HPDE6-E6E7 (cell line): ENCODE results near the gene NUP88.
"Not testable (repeated sequence)": the region's sequence is repeated elsewhere in the genome, so short reads cannot be mapped to it uniquely, and the experiment has no call there.

Experiments used
- DNase-seq: peaks from one replicate; pipeline ENCODE4 v3.0.0; 2011; ENCODE audit warnings: missing footprints; ENCODE audit errors: extremely low spot score

Gene NUP88

DNA sequence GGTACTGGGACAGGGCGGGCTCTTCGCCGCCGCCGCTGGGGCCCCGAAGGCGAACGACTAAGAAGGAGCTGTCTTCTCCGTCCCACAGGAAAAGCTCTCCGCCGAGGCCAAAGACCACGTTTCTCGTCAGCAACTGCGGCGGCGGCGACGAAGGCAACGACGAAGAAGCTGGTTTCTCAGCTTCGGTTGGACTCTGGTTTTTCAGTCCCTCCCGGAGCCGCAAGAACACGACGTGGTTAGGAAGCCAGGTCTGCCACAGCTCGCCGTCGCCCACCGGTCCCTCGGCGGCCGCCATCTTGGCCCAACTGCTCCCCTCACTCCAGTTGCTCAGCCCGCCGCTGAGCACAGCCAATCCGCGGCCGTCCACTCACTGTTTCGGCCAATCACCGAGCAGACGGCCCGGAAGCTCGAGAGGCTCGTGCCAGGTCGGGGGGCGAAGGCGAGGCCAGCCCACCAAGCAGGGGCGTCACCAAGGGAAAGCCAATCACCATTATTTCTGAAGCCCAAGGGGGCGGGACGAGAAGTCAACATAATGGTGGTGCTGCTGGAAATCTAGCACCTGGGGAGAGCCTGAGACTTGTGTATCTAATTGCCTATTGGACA is at the start of gene NUP88:
Gene NUP88 (minus strand): TSS at position 307 of the 603 bp plus-strand sequence. CDS start 12 bp downstream, at position 295.
- DNase-seq, result peak; percentile 89

DNA sequence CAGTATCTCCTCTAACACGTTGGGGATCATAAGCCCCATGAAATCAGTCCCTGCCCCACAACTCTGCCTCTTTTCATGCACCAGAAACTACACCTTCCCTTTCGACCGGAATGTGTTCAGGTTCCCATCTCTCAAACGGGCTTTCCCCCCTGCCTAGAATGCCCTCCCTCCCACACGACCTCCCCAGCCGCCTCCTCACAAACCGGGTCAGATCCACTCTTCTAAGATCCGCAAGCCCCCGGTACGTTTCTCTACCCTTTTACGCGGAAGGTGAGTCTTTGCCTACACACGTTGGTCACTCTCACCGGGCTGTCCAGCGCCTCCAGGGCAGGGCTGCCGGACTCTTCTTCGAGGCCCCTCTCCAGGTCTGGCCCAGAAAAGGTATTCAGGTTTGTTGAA is 48.6 kb upstream of the NUP88 start:
- DNase-seq, result peak; percentile 7

DNA sequence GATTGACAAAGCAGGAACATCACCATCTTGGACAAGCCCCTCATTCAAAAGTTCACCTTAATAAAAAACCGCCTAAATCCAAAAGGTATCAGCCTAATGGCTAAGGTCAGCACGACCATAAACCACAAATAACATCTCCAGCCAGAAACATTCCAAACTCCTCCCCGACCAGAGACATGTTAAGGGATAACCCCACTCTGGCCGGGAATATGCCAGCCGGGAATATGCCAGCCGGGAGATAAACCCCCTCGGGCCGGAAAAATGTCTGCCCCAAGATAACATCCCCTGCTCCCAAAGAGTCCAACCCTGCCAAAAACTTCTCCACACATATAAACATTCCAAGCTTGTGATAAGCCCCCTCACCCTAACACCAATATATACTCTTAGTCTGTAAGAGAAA is 48.0 kb upstream of the NUP88 start:
- no peak for DNase-seq

DNA sequence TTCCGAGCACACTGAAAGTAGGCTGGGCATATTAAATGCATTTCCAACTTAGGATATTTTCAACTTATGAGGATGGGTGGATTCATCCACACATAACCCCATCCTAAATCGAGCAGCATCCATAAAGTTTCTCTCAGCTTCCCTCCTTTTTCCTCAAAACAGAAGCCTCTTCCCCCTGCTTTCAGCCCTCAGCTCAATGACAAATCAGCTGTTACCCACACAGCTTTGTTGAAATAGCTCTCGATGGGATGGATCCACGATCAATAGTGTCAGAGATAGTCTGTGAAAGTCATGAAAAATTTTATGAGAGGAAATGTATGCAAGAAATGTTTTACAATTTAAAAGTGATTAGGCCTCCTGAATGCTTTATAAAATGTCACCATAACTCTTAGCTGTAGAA is 46.8 kb upstream of the NUP88 start:
- no peak for DNase-seq

DNA sequence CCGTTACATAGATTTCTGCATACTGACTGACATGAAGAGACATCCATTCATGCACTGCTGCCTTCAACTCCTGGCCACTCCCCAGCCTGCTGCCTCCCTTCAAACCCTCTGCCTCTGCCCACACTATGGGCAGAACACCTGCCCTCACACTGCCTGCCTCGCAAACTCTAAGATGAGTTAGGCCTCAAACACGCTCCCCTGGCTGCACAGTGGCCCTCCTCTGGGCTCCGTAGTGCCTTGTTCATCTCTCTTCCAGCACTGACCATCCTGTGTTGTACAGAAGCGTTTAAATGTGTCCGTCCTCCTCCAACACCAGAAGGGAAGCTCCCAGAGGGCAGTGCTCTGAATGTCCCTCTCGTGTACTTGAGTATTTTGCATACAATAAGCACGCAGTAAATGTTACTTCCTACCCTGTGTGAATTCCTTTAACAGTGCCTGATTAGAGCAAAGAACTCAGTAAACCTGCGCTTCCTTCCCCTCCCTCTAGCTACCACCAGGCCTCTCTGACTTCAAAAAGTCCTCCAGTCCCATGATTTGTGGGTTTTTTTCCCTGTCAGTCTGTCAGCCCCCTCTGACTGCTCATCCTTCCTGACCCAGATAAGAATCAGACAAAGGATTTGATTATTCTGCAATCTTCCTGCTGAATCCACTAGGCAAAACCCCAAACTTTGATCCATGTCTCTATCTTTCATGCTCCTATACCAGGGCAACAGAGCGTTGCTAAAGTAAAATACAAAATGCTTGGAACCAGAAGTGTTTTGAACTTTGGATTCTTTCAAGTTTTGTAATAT is 45.5 kb upstream of the NUP88 start:
- DNase-seq, result no peak

DNA sequence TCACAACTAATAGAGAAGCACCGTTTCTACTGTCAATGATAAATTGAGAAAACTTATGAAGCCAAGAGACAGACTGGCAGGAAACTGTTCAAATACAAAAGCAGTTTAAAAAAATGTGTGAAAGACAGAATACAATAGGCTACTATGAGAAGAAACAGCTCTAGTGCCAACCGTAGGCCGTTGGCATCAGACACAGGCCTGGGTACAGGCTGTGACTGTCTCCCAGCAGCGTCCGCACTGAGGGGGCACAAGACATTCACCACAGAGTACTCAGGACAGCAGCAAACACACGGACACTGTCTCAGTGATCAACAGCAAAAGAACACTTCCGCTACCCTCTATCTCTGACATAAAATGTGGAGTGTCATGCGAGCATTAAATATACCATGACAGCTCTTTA is 27.3 kb upstream of the NUP88 start:
- DNase-seq, result no peak

DNA sequence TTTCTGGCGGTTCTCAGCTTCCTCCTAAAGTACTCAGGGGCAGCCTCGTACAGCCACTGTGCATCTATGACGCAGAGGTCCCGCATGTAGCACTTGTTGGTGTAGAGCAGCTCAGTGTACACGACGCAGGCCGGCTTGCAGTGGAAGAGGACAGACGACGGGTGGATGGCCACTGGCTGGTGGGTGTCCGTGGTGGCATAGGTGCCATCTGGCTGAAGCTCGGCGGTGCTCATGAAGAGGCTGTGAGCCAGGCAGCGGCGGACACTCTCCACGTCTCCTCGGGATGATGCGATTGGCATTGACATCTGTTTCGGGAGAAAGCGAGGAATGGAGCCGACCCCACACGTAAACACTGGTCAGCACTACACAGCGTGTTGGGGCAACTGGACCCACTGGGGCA is 24.7 kb upstream of the NUP88 start:
- DNase-seq, result no peak

DNA sequence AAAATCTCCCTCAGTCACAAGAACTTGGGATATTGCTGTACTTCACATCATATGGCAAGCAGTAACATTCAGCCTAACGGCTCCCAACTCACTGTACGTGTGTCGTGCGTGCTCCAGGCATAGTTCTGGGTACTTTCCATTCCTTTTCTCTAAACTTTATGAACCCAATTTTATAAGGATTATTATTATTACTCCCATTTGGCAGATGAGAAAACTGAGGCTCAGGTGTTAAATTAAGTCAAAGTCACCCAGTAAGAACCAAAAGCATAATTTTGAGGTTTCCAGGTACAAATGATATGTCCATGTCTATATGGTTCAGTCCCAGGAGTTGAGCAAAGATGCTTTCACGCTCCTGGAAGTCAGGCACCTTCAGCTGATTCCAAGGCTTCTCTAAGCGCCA is 24.3 kb upstream of the NUP88 start:
- DNase-seq, result no peak

DNA sequence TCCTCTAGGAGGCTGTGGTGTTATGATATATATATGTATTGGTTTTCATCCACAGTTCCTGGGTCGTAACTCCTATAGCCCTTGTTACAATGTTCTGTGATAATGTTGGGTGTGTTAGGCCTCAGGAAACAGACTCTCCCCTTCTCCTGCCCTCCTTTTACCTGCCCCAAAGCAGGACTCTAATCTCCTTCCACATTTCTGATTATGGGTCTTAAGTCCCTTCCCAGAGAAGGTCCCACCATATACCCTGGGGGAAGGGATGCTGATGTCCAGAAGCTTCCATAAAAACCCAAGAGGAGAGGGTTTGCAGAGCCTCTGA is 19.9 kb upstream of the NUP88 start:
- no peak for DNase-seq

DNA sequence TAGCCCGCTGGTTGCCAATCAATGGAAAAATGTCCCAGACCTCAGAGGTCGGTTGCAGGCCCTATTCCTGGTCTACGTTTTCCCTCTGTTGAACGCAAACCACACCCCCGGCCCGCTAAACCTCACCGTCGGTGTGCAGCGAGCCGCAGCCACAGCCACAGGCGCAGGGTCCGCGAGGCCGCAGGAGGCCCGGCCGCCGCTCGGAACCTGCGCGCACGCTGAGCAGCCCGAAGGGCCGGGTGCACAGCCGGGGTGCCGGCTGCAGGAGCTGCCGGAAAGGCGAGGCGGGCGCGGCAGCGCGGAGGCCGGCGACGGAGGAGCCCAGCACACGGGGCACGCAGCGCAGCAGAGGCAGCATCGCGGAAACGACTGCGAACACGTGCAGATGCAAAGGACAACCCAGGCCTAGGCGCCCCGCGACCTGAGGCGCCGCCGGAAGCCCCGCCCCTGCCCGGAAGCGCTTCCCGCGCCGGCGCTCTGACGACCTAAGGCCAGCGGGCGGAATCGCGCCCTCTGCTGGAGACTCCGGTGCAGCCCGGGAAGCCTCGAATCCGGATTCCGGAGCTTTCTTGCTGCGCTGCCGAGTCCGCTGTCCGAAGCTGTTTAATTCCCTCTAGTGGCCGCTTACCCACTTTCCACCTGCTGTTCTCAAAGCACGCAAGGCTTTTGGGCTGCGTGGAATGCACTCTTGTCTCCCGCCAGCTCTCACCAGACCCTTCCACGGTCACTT is 19.4 kb upstream of the NUP88 start, which contains the start of gene C1QBP:
Gene C1QBP (minus strand): TSS at position 440 of the 730 bp plus-strand sequence. CDS start 82 bp downstream, at position 358.
- peak; percentile 88 for DNase-seq

DNA sequence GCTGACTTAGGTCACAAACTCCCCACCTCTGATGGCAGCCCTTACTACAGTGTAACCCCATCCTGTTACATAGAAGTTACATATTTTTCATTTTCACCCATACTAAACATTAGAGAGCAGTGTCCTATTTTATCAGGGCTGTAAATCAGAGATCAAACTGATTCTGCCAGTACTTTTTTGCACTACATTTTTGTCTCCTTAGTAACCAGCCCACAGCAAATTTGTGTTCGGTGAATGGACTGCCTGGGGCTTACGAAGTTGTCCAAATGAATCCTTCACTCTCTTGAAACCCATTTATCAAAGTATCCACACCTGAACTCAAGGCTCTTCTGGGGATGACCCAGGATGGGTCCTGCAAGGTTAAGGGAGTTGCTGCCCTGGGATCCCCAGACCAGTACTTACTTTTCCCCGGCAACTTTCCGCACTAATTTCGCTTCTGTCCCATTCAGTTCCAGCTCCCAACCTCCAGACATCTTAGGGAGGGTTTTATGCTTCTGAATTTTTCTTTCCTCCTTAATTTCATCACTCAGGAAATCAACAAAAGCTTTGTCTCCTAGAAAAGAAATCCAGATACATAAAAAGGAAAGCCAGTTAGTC is 18.4 kb upstream of the NUP88 start:
- no peak for DNase-seq

DNA sequence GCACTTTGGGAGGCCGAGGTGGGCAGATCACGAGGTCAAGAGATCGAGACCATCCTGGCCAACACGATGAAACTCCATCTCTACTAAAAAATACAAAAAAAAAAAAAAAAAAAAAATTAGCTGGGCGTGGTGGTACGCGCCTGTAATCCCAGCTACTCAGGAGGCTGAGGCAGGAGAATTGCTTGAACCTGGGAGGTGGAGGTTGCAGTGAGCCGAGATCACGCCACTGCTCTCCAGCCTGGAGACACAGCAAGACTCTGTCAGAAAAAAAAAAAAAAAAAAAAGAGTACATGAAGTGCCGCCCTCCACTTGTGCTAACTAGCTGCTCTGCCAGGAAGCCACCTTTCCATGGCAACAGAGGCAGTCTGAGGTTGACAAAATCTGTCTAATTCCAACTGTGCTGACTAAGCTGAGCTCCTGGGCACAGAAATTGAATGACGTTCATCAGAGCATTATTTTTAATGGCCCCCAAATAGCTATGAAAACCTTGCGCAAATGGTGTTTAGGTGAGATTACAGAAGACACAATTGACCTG is 16.4 kb upstream of the NUP88 start:
- DNase-seq, result not testable (repeated sequence)

DNA sequence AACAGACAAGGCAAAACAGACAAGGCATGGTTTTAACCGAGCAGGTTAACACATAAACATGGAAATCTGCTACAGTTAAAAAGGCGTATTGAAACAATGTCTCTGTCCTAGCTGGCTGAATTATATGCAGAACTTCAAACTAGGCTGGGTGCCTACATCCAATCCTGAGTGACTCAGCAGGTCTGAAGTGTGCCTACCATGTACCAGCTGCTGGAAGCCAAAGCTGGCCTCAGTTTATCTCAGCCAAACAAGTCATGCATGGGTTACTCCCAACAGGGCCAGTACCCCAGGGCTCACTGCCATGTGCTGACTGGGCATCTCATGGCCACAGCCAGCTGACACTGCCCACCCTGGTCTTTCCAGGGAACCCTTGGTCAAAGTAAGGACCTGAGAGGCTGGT is 15.5 kb upstream of the NUP88 start:
- DNase-seq, result no peak

DNA sequence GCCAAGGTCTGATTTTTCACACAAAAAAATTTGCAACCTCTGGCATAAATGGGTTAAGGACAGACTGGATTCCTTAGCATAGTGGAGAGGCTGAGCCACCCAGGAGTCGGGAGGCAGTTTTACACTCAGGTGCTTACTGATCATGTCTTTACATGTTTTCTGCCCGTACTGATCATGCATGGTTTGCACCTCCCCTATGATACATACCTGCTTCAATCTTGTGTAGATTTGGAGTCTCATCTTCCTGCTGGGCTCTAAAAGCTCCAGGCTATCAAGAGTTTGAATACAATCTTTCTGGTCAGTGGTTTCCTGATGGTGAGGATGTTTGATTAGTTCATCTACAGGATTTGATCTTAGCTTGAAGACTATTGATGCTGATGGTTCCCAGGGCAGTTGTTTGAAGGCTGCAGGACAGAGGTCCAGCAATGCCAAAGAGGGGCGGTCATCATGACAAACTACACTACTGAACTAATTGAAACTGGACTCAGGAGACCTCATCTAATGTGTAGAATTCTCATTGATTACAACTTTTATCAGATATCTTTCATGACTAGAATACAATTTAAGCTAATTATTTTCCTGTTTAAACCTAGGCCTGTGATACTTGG is 12.6 kb upstream of the NUP88 start:
- DNase-seq, result peak; percentile 79

DNA sequence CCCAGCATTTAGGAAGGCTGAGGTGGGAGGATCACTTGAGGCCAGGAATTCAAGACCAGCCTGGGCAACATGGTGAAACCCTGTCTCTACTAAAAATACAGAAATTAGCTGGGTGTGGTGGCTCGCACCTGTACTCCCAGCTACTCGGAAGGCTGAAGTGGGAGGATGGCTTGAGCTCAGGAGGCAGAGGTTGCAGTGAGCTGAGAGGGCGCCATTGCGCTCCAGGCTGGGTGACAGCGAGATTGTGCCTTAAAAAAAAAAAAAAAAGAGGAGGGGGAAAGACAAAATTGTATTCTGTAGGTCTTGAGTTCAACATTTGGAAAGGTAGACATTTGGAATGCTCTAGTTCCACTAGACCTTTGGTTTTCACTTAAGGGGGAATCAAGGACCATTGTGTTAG is 11.8 kb upstream of the NUP88 start:
- not testable (repeated sequence) for DNase-seq

DNA sequence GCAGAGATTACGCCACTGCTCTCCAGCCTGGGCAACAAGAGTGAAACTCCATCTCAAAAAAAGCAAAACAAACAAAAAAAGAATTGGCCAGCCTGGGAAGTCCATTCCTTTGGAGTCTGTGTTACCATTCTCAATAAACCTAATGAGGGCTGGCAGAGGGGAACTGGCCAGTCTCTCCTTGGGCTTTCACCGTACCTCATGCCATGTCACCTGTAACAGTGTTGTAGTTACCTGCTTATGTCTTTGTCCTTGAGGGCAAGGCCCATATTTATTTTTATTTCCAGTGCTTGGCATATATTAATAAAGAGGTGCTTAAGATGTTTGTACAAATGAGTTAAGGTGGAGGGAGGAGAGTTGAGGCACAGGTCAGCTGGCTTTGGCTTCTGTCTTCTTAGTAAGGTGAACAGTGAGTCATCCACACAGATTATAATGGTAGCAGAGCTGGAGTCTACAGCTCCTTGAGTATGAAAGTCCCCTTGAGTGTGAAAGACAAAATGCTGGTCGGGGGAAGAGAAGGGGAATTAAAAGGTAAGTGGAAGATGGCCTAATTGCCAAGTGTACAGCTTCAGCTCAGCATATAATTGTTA is 11.0 kb upstream of the NUP88 start:
- no peak for DNase-seq

DNA sequence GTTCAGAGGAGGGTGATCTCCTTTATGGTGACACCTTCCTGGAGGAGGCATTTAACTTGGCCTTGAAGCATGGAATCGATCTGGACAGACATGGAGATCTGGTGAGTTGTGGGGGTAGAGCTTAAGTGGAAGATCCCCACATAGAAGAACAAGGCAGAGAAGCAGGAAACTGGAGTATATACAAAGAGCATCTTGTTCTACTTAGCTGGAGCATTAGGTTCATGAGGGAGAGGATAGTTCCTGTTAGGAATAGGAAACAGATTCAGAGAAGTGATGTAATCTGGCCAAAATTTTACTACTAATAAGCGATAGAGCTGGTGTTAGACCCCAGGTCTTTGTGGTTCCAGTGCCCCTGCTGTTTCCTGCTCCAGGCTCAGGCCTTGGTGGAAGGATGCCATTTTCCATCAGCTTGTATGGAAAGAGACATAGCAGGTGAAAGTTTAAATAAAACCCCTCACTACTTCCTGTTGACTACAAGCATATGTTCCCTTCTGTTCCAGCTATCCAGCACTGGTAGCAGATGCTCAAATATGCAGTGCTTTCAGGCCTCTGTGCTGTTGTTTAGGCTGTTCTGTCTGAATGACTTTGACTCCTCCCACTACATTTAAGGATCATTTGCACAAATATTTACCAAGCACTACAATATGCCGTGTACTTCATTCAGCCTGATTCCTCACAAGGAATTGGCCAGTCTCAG is 9.9 kb upstream of the NUP88 start:
- DNase-seq, result no peak

DNA sequence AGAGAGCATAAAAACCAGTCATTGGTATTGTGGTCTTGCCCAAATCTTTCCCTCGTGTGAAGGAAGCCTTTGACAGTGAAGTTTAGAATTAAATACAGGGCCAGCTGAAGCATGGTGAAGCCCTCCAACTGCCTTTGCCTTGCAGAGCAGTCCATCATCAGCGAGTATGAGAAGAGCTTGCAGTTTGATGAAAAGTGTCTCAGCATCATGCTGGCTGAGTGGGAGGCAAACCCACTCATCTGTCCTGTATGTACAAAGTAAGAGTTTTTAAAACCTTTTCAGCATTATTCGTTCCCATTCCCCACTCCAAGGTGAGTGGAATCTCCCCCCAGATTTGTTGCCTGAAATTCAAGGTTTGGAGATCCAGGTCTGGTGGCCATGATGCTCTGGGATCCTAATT is 6.4 kb upstream of the NUP88 start:
- DNase-seq, result no peak

DNA sequence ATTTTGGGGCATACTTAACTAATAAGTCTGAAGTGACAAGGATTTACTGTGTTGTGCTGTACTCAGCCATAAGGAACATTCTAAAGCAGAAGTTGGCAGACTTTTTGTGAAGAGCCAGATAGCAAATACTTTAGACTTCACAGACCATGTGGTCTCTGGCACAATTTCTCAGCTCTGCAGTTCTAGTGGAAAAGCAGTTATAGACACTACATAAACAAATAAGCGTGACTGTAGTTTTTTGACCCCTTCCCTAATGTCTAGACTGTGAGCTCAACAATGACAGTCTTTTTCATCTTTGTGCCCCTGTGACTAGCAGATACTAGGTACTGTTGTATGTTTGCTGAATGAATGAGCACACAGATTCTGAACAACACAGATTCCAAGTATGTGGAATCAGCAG is 5.4 kb upstream of the NUP88 start:
- no peak for DNase-seq

DNA sequence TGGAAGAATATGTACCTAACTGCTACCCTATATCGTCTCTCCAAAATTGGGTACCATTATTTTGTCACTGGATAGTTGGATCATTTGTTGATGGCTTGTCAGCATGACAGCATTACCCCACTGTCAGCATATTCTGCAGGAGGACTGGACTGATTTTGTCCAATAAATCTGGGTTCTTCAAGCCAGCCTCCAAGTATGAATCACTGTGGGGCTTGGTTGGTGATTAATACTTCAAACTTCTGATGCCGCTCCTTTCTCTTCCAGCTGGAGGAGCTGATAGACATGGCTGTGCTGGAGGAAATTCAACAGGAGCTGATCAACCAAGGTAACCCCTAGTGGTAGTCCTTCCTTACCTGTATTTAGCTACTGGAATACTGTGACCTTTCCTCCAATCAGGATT is 3.0 kb upstream of the NUP88 start:
- peak; percentile 82 for DNase-seq
